AG10803 (cell line): ENCODE measurements around the gene ALDH8A1.

Experiments used
- DNase-seq: peaks from one replicate; pipeline ENCODE4 v3.0.0; 2010; ENCODE audit warnings: low read depth
- H3K4me3 ChIP-seq: 2 replicates; pipeline ENCODE4 v1.5.1; 2011; ENCODE audit warnings: mild to moderate bottlenecking, low read length, control low read depth
- CTCF ChIP-seq: conservative IDR thresholded peaks from 2 replicates; pipeline ENCODE4 v1.5.1; 2011; ENCODE audit warnings: mild to moderate bottlenecking, low read length, control low read depth, inconsistent platforms

Gene ALDH8A1

GRCh38 chr6:134937426-134937825, 12.5 kb downstream of the ALDH8A1 start:
- DNase-seq, result peak; percentile 59
- no peak for TF ChIP-seq CTCF
- H3K4me3 ChIP-seq, result no peak overlapping the region

- peak; percentile 92 for DNase-seq
- no peak for TF ChIP-seq CTCF
- H3K4me3 ChIP-seq, result no peak overlapping the region
Observed at GRCh38 chr6:134936931-134937330, 13.0 kb downstream of the ALDH8A1 start.

GRCh38 chr6:134936476-134936875, 13.4 kb downstream of the ALDH8A1 start:
- H3K4me3 ChIP-seq, result no peak overlapping the region
- TF ChIP-seq CTCF, result no peak
- peak; percentile 7 for DNase-seq

- H3K4me3 ChIP-seq, result no peak overlapping the region
- DNase-seq, result no peak
- TF ChIP-seq CTCF, result no peak
Observed at GRCh38 chr6:134934793-134935485, 15.0 kb downstream of the ALDH8A1 start.

- no peak overlapping the region for H3K4me3 ChIP-seq
- DNase-seq, result no peak
- no peak for TF ChIP-seq CTCF
Observed at GRCh38 chr6:134932535-134933470, 17.1 kb downstream of the ALDH8A1 start.

- no peak for TF ChIP-seq CTCF
- no peak for DNase-seq
- H3K4me3 ChIP-seq, result no peak overlapping the region
Observed at GRCh38 chr6:134932098-134932497, 17.8 kb downstream of the ALDH8A1 start.
